Nephron (organoid): Measurements from ENCODE around the gene LGR6.

Source experiments
- H3K27ac Mint-ChIP-seq, 3 experiments: 2 replicates each; pipeline ENCODE4 v1.8.0; 2020; ENCODE audit warnings: mixed read lengths in 3 of 3, mild to moderate bottlenecking in 2 of 3, moderate library complexity in 1 of 3
- H3K27me3 Mint-ChIP-seq: 2 replicates; pipeline ENCODE4 v1.8.0; 2021; ENCODE audit warnings: low read depth, mild to moderate bottlenecking, moderate library complexity, mixed read lengths
- H3K36me3 Mint-ChIP-seq: 2 replicates; pipeline ENCODE4 v1.8.0; 2020; ENCODE audit warnings: low read depth, mixed read lengths
- H3K4me1 Mint-ChIP-seq: 2 replicates; pipeline ENCODE4 v1.8.0; 2020; ENCODE audit warnings: mixed read lengths
- H3K4me3 Mint-ChIP-seq, 3 experiments: 2 replicates each; pipeline ENCODE4 v1.8.0; 2020; ENCODE audit warnings: mild to moderate bottlenecking in 3 of 3, mixed read lengths in 3 of 3, moderate library complexity in 2 of 3
- H3K9me3 Mint-ChIP-seq: 2 replicates; pipeline ENCODE4 v1.8.0; 2020; ENCODE audit warnings: mixed read lengths
- CTCF ChIP-seq, 3 experiments: fragments of 200-600 bp; sonication (generic); IDR thresholded peaks; one replicate each; pipeline ENCODE4 v1.5.0; 2021; ENCODE audit warnings: antibody characterized with exemption in 3 of 3; ENCODE audit not compliant: unreplicated experiment in 3 of 3

Gene LGR6

GRCh38 chr1:202161151-202162046 lies 32.2 kb upstream of the LGR6 start:
- H3K36me3 Mint-ChIP-seq = no peaks in the 10 kb centered on the region
- TF ChIP-seq CTCF (IDR thresholded peaks at IDR 0.05; ENCODE audit: unreplicated experiment in 3 of 3) = no peak
- no peak overlapping the region for H3K4me3 Mint-ChIP-seq
- no peaks in the 10 kb centered on the region for H3K9me3 Mint-ChIP-seq
- H3K4me1 Mint-ChIP-seq = peaks cover 44% of the 10 kb centered on the region
- H3K27me3 Mint-ChIP-seq = peaks cover 5% of the 10 kb centered on the region
- H3K27ac Mint-ChIP-seq = peak overlapping the region; percentile 50 to 72 (median 72)

GRCh38 chr1:202162047-202162417 lies 31.6 kb upstream of the LGR6 start:
- Mint-ChIP-seq H3K4me1 (peaks cover 50% of the 10 kb centered on the region), H3K36me3 (no peaks in the 10 kb centered on the region), H3K27me3 (peaks cover 5% of the 10 kb centered on the region), H3K9me3 (no peaks in the 10 kb centered on the region), H3K4me3 (no peak overlapping the region), H3K27ac (no peak overlapping the region)
- no peak for TF ChIP-seq CTCF (IDR thresholded peaks at IDR 0.05; ENCODE audit: unreplicated experiment in 3 of 3)

GRCh38 chr1:202162418-202163280 lies 30.9 kb upstream of the LGR6 start:
- Mint-ChIP-seq H3K27me3 (peaks cover 5% of the 10 kb centered on the region), H3K27ac (peak overlapping the region; percentile 76 to 89 (median 79)), H3K4me3 (peak overlapping the region in 1 of 3 experiments; percentile 2), H3K9me3 (no peaks in the 10 kb centered on the region), H3K36me3 (no peaks in the 10 kb centered on the region), H3K4me1 (peaks cover 56% of the 10 kb centered on the region)
- TF ChIP-seq CTCF (IDR thresholded peaks at IDR 0.05; ENCODE audit: unreplicated experiment in 3 of 3) = no peak

GRCh38 chr1:202163281-202164270 lies 30.0 kb upstream of the LGR6 start:
- H3K36me3 Mint-ChIP-seq = no peaks in the 10 kb centered on the region

More at GRCh38 chr1:202163281-202164270, 30.0 kb upstream of the LGR6 start:
- Mint-ChIP-seq H3K9me3 (no peaks in the 10 kb centered on the region), H3K4me3 (no peak overlapping the region), H3K27ac (peak overlapping the region; percentile 76 to 79 (median 78)), H3K27me3 (peaks cover 5% of the 10 kb centered on the region), H3K4me1 (peaks cover 65% of the 10 kb centered on the region)
- TF ChIP-seq CTCF (IDR thresholded peaks at IDR 0.05; ENCODE audit: unreplicated experiment in 3 of 3) = no peak
